OCI-LY3 (cell line): Measurements from ENCODE around the gene LRRC39.

Experiments used
- EZH2phosphoT487 ChIP-seq: fragments of 200-600 bp; shearing (Covaris generic); IDR thresholded peaks from 2 replicates; pipeline ENCODE4 v1.6.1; 2018; ENCODE audit warnings: antibody characterized with exemption, mixed run types, low read depth
- TF ChIP-seq, protein P1 (sequence below): fragments of 200-600, 300-600 bp; sonication (generic); IDR thresholded peaks from 2 replicates; pipeline ENCODE4 v1.5.1; 2014; ENCODE audit warnings: antibody characterized with exemption, low read length, low read depth

DNA sequence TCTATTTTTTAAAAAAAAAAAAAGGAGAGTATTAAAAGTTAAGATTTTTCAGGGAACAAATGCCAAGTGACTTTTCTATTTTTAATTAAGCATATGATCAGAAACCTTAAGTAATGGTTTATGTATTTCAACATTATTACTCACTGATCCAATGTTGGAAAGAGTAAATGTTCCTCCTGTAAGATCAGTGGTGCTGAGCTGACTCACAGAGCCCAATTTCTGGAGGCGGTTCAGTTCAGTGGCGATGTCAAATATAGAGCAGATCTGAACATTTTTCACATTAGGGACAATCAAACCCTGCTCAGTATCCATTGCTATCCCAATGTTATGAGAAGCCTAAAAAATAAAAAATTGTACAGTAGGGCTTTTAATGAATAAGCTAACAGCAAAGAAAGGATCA lies 28.2 kb upstream of the LRRC39 start:
- TF ChIP-seq, protein P1, sequence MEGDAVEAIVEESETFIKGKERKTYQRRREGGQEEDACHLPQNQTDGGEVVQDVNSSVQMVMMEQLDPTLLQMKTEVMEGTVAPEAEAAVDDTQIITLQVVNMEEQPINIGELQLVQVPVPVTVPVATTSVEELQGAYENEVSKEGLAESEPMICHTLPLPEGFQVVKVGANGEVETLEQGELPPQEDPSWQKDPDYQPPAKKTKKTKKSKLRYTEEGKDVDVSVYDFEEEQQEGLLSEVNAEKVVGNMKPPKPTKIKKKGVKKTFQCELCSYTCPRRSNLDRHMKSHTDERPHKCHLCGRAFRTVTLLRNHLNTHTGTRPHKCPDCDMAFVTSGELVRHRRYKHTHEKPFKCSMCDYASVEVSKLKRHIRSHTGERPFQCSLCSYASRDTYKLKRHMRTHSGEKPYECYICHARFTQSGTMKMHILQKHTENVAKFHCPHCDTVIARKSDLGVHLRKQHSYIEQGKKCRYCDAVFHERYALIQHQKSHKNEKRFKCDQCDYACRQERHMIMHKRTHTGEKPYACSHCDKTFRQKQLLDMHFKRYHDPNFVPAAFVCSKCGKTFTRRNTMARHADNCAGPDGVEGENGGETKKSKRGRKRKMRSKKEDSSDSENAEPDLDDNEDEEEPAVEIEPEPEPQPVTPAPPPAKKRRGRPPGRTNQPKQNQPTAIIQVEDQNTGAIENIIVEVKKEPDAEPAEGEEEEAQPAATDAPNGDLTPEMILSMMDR = no peak
- no peak for TF ChIP-seq EZH2phosphoT487
